Right renal cortex interstitium (tissue), 3 donors: Measurements from ENCODE around the gene SNAP47. TPM values are rescaled to one million over a fixed set of nuclear protein-coding genes. Genes with fewer than 3 reads are reported as not detected.

ENCODE experiments used
- DNase-seq, 3 donors: peaks; one replicate each; pipeline ENCODE4 v3.0.0-alpha.2; 2013; ENCODE audit warnings: low read depth in 3 of 3, low spot score in 2 of 3
- polyA plus RNA-seq, 3 donors: library from polyadenylated mRNA; unstranded; fragments of 120-200 nt; gene quantifications; one replicate each; pipeline ENCODE4 v1.2.1, GENCODE V29; 2013; ENCODE audit not compliant: insufficient read length in 3 of 3

SNAP47 gene
- polyA plus RNA-seq, 3 donors: 42.6 to 44.7 (median 43.0) TPM

DNA sequence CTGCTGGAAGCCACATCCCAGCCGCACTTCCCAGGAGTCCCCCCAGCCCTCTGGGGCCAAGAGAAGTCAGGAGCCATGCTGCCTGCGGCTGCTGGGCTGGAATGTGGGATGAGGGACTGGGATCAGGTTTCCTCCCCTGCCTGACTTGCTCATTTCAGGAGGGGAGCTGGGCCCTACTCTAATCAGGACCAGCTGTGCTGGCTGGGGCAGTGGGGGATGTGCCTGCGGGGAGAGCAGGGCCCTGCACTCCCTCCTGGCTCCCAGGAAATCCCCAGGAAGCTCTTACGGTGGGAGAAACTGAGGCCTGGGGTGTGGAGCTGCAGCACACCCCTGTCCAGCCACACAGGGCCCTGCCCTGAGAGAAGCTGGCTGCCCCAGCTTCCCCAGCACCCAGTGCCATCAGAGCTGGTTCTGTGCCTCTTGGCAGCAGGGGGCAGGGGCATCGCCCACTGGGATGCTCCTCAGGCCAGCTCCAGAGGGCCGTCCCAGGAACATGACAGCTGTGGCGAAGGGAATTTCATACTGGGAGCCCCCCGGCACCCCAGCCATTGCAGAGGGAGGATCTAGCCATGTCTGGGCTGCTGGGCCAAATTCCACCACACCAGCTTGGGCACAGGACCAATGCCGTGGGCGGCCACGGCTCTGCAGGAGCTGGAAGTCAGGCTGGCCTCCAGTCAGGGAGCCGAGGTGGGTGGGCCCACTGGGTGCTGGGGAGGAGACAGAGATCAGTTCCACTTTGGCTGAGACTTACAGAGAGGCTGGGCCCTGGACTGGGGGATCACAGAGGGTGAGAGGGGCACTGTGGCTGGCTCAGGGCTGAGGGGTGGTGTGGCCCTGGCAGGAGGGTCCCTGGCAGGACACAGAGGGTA lies 58.9 kb downstream of the SNAP47 start:
- DNase-seq: no peak

DNA sequence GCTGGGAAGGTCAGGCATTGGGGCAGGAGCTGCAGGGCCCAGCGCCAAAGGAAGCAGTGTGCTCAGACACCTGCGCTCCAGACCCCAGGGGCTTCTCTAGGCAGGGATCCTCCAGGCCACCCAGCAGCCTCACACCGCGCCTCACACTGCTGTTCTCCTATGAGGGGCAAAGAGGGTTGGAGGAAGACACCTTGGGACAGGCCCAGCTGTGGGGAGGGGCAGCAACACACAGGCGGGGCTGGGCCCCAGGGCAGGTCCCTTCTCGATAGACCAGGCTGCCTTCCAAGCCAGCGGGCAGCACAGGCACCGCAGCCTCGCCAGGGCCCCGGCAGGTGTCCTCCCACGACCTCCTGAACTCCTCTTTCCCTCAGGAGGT lies 59.6 kb downstream of the SNAP47 start:
- DNase-seq: no peak

DNA sequence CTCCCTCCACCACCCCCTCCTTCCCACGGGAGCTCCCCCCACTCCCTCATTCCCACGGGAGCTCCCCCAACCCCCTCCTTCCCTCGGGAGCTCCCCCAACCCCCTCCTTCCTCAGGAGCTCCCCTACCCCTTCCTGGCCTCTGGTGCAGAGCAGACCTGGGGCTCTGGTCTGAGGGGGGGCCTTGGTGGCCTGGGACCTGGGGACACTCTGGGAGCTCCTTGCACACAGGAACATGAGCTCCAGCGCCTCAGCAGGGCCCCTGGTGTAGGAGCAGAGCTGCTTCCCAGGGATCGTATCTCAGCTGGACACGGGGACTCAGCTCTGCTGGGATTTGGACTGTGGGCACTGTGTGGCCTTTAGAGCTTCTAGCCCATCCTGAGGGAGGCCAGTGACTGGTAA lies 60.5 kb downstream of the SNAP47 start:
- no peak for DNase-seq

DNA sequence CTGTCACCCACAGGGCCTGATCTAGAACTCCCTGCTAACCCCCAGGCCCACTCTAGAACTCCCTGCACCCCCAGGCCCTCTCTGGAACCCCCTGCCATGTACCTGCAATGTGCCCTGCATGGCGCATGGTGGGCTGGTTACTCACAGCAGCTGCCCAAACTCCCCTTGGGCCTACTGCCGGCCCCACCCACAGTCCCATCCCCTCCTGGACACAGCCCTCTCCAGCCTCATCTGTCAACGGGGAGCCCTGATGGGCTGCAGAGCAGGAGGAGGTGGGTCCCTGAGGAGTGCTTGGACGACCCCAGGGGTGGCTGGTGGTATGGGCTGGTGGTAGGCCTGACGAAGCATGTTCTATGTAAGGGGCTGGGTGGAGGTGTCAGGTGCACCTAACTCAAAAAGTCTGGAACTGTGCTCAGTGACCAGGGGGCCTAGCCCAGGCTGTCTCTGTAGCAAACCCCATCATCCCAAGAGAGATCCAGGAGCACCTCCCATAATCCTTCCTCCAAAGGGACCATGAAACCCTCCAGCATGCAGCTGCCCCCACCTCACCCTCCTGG lies 61.2 kb downstream of the SNAP47 start:
- no peak for DNase-seq

DNA sequence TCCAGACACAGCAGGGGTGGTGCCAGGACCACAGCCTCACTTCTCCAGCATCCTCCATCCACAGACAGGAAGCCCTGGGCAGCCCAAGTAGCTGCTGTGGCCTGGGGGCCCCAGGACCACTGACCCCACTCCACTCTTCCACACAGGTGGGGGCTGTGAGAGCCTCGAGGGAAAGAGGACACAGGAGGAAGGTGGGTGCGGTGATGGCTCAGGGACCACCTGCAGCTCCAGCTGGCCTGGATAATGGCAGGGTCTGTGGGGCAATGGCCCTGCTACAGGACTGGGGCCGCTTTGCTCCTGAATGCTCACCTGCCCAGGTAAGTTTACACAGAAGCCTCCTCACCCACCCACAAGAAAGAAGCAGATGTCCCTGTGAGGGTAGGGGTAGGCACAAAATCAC lies 61.9 kb downstream of the SNAP47 start:
- DNase-seq: no peak

DNA sequence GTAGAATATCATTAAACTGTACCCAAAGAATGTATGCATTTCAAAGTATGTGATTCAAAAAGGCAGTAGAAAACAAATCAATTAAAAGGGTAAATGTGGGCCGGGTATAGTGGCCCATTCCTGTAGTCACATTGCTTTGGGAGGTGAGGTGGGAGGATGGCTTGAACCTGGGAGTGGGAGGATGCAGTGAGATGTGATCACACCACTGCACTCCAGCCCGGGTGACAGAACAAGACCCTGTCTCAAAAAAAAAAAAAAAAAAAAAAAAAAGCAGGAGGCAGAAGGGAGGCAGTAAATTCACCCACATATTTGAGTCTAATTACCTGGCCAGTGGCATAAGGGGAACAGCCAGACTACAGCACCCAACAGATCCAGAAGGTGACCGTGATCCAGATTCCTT lies 62.4 kb downstream of the SNAP47 start:
- no peak for DNase-seq

DNA sequence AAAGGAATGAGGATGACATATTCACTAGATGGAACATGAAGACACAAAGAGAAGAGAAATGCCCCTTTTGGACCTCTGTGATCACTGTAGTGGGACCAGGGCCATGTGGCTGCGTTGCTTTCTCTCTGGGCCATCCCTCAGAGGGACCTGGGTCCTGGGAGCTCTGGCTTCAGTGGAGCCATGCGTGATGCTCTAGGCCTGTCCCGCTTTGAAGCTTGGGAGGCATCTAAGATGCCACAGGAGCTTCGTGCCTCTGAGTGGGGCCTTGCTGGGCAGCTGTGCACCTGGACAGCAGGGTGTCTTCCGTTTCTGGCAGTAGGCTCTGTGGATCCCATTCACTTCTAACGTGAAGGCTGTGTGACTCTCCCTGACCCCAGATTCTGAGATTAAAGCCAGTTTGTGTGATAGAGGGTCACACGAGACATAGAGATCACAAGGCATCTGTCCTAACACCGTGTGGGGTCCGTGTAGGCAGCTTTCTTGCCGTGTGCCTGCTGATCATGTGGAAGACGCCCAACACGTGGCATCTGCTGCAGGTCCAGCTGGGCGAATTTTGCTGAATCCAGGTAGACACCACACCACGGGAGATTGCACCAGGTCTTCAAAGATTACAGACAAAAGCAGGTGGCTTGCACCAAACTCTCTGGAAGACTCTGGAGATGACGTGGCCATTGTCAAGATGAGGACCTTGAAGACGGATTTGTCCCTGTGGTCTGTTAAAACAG lies 63.0 kb downstream of the SNAP47 start:
- no peak for DNase-seq

DNA sequence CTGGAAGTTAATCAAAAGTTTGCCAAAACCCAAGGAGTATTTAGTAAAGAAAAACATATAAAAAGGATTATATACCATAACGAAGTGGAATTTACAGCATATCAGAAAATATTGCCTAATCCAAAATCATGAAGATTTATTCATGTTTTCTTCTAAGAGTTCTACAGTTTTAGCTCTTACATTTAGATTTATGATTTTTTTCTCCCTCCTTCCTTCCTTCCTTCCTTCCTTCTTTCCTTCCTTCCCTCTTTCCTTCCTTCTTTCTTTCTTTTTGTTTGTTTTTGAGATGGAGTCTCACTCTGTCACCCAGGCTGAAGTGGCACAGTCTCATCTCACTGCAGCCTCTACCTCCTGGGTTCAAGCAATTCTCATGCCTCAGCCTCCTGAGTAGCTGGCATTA lies 64.5 kb downstream of the SNAP47 start:
- DNase-seq: no peak

DNA sequence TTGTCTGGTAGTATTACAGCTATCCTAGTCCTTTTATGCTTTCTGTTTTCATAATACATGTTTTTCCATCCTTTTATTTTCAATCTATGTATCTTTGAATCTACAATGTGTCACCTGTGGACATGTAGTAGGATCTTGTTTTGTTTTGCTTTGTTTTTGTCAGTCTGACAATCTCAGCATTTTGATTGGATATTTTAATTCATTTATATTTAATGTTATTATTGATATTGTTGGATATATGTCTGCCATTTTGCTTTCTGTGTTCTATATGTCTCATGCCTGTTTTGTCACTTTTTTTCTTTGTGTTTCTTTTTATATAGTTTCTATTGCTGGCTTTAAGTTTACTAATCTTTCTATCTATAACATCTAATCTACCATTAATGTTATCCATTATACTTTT lies 68.7 kb downstream of the SNAP47 start:
- no peak for DNase-seq

DNA sequence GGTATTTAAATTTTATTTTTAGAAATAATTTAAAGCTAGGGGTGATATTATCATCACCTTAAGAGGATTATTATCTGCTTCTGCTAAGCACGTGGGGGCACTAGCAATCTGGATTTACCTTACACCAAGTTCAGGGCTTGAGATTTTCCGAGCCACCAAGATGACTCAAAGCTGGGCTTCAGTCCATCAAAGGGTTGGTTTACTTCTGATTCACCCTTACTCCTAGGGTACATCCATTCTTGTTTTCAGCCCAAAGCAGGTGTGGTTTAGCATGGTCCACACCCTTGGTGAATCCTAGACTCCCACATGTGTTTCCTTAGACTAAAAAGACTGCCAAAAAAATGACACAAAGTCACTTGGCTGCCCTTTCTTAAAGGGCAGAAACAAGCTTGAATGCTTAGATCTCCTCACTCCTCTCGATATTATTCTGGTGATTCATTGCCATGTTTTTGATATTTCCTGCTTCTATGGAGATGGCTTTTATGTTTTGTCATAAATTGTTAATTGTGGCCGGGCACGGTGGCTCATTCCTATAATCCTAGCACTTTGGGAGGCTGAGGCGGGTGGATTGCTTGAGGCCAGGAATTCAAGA lies 70.5 kb downstream of the SNAP47 start:
- no peak for DNase-seq

DNA sequence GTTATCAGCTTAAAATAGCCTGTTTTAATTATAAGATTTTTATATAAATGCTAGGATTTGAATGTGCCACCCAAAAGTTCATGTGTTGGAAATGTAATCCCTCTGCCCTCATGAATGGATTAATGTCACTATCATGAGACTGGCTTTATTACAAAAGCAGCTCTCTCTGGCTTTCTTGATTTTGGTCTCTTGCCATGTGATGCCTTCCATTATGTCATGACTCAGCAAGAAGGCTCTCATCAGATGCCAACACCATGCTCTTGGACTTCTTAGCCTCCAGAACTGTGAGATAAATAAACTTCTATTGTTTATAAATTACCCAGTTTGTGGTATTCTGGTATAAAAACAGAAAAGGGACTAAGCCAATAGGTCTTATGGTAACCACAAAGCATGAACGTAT lies 73.3 kb downstream of the SNAP47 start:
- DNase-seq: no peak

DNA sequence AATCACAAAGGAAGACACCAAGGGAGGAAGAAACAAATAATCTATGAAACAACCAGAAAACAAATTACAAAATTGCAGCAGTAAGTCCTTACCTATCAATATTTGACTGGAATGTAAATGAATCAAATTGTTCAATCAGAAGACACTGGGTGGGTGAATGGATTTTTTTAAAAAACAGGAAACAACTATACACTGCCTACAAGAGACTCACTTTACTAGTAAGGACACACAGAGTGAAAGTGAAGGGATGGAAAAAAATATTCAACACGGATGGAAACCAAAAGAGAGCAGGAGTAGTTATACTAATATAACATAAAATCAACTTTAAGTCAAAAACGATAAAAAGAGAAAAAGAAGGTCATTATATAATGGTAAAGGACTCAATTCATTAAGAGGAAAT lies 73.8 kb downstream of the SNAP47 start:
- no peak for DNase-seq

DNA sequence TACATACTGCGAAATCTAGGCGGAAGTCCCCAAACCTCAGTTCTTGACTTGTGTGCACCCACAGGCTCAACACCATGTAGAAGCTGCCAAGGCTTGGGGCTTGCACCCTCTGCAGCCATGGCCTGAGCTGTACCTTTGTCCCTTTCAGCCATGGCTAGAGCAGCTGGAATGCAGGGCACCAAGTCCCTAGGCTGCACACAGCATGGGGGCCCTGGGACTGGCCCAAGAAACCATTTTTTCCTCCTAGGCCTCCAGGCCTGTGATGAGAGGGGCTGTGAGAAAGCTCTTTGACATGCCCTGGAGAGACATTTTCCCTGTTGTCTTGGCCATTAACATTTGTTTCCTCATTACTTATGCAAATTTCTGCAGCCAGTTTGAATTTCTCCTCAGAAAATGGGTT lies 78.7 kb downstream of the SNAP47 start:
- no peak for DNase-seq

DNA sequence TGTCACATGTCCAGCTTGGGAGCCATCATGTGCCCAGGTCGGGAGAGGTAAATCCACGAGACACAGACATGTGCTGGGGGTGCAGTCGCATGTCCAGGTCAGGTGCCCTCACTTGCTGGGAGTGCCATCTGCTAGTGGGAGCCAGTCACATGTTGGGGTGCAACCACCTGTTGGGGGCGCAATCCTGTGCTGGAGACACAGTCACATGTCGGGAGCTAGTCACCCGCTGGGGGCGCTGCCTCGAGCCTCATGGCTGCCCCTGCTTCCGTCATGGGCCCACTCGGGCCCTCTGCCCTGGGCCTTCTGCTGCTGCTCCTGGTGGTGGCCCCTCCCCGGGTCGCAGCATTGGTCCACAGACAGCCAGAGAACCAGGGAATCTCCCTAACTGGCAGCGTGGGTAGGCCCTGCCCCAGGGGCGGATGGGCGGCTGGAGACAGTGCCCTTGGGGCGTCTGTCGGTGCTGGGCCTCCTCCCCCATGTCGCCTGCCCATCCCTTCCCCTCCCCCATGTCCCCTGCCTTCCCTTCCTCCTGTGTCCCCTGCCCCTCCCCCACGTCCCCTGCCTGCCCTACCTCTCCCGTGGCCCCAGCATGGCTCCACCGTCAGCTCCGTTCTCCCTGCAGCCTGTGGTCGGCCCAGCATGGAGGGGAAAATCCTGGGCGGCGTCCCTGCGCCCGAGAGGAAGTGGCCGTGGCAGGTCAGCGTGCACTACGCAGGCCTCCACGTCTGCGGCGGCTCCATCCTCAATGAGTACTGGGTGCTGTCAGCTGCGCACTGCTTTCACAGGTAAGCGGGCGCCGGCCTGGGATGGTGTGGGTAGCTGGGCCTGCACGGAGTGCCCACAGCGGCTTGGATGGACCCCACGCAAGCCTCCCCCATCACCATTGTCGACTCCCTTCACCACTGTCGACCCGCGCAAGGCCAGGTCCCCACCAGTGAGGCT lies 80.5 kb downstream of the SNAP47 start, which contains the start of gene PRSS38:
Gene PRSS38, plus strand, starts transcription at position 208 of the 942 bp plus-strand sequence. Its CDS starts 42 bp downstream, at position 250.
- no peak for DNase-seq

DNA sequence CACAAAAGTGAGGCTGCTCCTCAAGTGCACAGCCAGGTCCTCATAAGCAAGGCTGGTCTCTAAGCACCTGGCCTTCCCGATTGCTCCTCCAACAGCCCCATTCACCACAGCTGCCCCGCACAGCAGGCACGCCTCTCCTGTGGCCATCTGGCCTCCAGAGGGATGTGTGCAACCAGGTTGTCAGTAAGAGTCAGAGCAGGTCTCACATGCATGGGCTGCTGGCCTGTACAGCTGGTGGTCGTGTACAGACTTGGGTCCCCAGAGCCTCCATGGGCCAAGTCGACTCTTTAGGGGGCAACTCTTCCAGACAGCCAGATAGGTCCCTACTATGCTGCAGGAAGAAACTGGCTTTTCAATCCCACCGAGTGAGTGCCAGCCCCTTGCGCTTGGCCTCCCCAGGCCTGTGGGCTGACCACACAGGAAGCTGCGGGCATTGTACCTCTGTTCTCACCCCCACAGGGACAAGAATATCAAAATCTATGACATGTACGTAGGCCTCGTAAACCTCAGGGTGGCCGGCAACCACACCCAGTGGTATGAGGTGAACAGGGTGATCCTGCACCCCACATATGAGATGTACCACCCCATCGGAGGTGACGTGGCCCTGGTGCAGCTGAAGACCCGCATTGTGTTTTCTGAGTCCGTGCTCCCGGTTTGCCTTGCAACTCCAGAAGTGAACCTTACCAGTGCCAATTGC lies 81.7 kb downstream of the SNAP47 start:
- no peak for DNase-seq

DNA sequence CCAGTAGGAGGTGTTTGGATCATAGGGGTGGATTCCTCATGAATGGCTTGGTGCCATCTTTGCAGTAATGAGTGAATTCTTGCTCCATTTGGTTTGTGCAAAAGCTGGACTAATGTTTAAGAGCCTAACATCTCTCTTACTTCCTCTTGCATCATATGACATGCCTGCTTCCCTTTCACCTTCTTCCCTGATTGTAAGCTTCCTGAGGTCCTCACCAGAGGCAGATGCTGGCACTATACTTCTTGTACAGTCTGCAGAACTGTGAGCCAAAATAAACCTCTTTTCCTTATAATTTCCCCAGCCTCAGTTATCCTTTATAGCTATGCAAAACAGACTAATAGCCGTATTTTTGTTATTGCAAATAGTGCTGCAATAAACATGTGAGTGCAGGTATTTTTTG lies 88.3 kb downstream of the SNAP47 start:
- no peak for DNase-seq

DNA sequence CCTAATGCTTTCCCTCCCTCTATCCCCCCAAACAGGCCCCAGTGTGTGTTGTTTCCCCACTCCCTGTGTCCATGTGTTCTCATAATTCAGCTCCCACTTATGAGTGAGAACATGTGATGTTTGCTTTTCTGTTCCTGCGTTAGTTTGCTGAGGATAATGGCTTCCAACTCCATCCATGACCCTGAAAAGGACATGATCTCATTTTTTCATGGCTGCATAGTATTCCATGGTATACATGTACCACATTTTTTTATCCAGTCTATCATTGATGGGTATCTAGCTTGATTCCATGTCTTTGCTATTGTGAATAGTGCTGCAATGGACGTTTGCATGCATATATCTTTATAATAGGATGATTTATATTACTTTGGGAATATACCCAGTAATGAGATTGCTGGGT lies 89.0 kb downstream of the SNAP47 start:
- no peak for DNase-seq

DNA sequence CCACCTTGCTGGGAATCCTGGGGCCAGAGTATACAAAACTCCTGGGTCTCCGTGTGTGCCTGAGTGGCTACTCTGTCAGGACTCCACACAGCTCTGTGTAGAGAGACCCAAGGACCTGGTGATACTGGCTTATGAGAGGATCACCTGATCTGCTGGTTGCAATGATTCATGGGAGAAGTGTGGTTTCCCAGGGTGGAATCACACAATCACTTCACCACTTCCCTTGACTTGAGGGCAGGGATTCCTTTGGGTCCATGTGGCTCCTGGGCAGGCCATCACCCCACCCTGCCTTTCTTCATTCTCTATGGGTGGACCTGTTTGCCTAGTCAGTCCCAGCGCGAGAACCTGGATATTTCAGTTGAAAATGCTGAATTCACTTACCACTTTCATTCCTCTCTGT lies 93.6 kb downstream of the SNAP47 start:
- no peak for DNase-seq
